Naive thymus-derived CD4-positive, alpha-beta T cell (primary cell): ENCODE data around the gene BCL2L14. TPM values are rescaled to one million over a fixed set of nuclear protein-coding genes. Genes with fewer than 3 reads are reported as not detected.
"Not testable (repeated sequence)": the region's sequence is repeated elsewhere in the genome, so short reads cannot be mapped to it uniquely, and the experiment has no call there.

Experiments
- ATAC-seq: fragments of 150-1000 bp; cut with Tn5 transposase; 2 replicates; pipeline ENCODE4 v1.10.0; 2021; ENCODE audit warnings: mild to moderate bottlenecking, moderate library complexity
- CTCF ChIA-PET: fragments of 350-600 bp; sonication (Branson Sonifier 250); formaldehyde crosslinking; loops from one replicate; lab custom pipeline; 2021; ENCODE audit warnings: antibody characterized with exemption; lab: Charles Lee
- POLR2A ChIA-PET: fragments of 350-600 bp; sonication (Branson Sonifier 250); formaldehyde crosslinking; loops from one replicate; lab custom pipeline; 2021; ENCODE audit warnings: antibody characterized with exemption, inconsistent platforms; lab: Charles Lee
- DNase-seq, 9 donors: peaks; one replicate each; pipeline versions ENCODE4 v3.0.0 to v3.0.0-alpha.2; 2020 to 2022; ENCODE audit warnings: mixed read lengths in 1 of 9
- H3K27ac ChIP-seq: one replicate; pipeline ENCODE4 v1.7.0; 2013; ENCODE audit warnings: mild to moderate bottlenecking, low read depth, low read length, moderate library complexity
- H3K27me3 ChIP-seq, 2 donors: one replicate each; pipeline ENCODE4 v1.7.0; 2013; ENCODE audit warnings: low read length in 2 of 2, mild to moderate bottlenecking in 2 of 2, moderate library complexity in 2 of 2; ENCODE audit not compliant: control insufficient read depth in 2 of 2, insufficient read depth in 2 of 2
- H3K36me3 ChIP-seq, 3 experiments: 1 replicate in 2 of 3; 2 replicates in 1 of 3; pipeline ENCODE4 v1.7.0; 2013; ENCODE audit warnings: low read length in 3 of 3, mild to moderate bottlenecking in 3 of 3, moderate library complexity in 1 of 3; ENCODE audit not compliant: insufficient read depth in 3 of 3, control insufficient read depth in 2 of 3
- H3K4me1 ChIP-seq, 2 donors: one replicate each; pipeline ENCODE4 v1.7.0; 2013; ENCODE audit warnings: low read length in 2 of 2, mild to moderate bottlenecking in 2 of 2, moderate library complexity in 1 of 2; ENCODE audit not compliant: control insufficient read depth in 2 of 2, insufficient read depth in 2 of 2
- H3K4me3 ChIP-seq: 2 replicates; pipeline ENCODE4 v1.7.0; 2013; ENCODE audit warnings: mild to moderate bottlenecking, low read length
- H3K9me3 ChIP-seq, 3 experiments: 1 replicate in 2 of 3; 2 replicates in 1 of 3; pipeline ENCODE4 v1.7.0; 2013; ENCODE audit warnings: low read length in 3 of 3; ENCODE audit not compliant: control insufficient read depth in 2 of 3
- H3K27ac Mint-ChIP-seq, 9 donors: one replicate each; pipeline ENCODE4 v1.8.0; 2020 to 2022; ENCODE audit warnings: mixed read lengths in 9 of 9, mild to moderate bottlenecking in 8 of 9, moderate library complexity in 5 of 9, inconsistent platforms in 2 of 9
- H3K27me3 Mint-ChIP-seq, 5 donors: one replicate each; pipeline ENCODE4 v1.8.0; 2021 to 2022; ENCODE audit warnings: mixed read lengths in 5 of 5, mild to moderate bottlenecking in 1 of 5
- H3K36me3 Mint-ChIP-seq, 5 donors: one replicate each; pipeline ENCODE4 v1.8.0; 2020 to 2022; ENCODE audit warnings: mixed read lengths in 5 of 5, mild to moderate bottlenecking in 3 of 5, inconsistent platforms in 1 of 5
- H3K4me1 Mint-ChIP-seq, 7 donors: one replicate each; pipeline ENCODE4 v1.8.0; 2020 to 2022; ENCODE audit warnings: mixed read lengths in 7 of 7, mild to moderate bottlenecking in 3 of 7, inconsistent platforms in 1 of 7
- H3K4me3 Mint-ChIP-seq, 10 donors: one replicate each; pipeline ENCODE4 v1.8.0; 2020 to 2022; ENCODE audit warnings: mild to moderate bottlenecking in 10 of 10, mixed read lengths in 10 of 10, moderate library complexity in 6 of 10, inconsistent platforms in 2 of 10
- H3K9me3 Mint-ChIP-seq, 11 donors: one replicate each; pipeline ENCODE4 v1.8.0; 2020 to 2022; ENCODE audit warnings: mixed read lengths in 11 of 11, mild to moderate bottlenecking in 4 of 11, inconsistent platforms in 1 of 11, moderate library complexity in 1 of 11
- intact Hi-C, 2 donors: fragments of 100-400 bp; cut with micrococcal nuclease; formaldehyde crosslinking; loops; one replicate each; pipeline ENCODE4 v1.15.1; 2023
- microRNA-seq: library from miRNA; unstranded; fragments of <30 nt; microRNA quantifications from one replicate; pipeline ENCODE4 v1.2.0, GENCODE V29; 2022; ENCODE audit warnings: borderline microRNAs expressed
- polyA plus RNA-seq, 2 donors: library from polyadenylated mRNA; unstranded; fragments of 300-500 nt; fragmentation: Illumina TruSeq; gene quantifications; one replicate each; pipeline ENCODE4 v1.2.3, GENCODE V29; 2021
- total RNA-seq, 6 experiments: library from RNA in 5 of 6; stranded (reverse) in 5 of 6; gene quantifications; 1 replicate in 5 of 6; 2 replicates in 1 of 6; pipeline ENCODE4 v1.2.3 and lab custom pipeline; 2021 to 2026

Gene BCL2L14
- total and polyA plus RNA-seq, 7 experiments from 2014 or later: 0.92 to 7.6 (median 1.4) TPM; not detected in 2

- intact Hi-C loops: no loop called here
- peaks cover 0 to 54% (median 34%) of the 10 kb centered on the region in 5 donors for H3K36me3 Mint-ChIP-seq
- no peaks in the 10 kb centered on the region for H3K9me3 Mint-ChIP-seq
- peaks cover 0 to 17% (median 0%) of the 10 kb centered on the region in 5 donors for H3K27me3 Mint-ChIP-seq
- no peak overlapping the region for H3K27ac Mint-ChIP-seq
- POLR2A ChIA-PET: no interaction called here
- ATAC-seq: no peak
- Histone ChIP-seq H3K36me3 (no peaks in the 10 kb centered on the region), H3K9me3 (no peaks in the 10 kb centered on the region), H3K4me1 (no peaks in the 10 kb centered on the region), H3K4me3 (no peak overlapping the region), H3K27ac (no peak overlapping the region), H3K27me3 (no peaks in the 10 kb centered on the region)
- no peak overlapping the region for H3K4me3 Mint-ChIP-seq
- no peak for DNase-seq
- CTCF ChIA-PET: no interaction called here
- peaks cover 0 to 6% (median 0%) of the 10 kb centered on the region in 7 donors for H3K4me1 Mint-ChIP-seq
Measured at GRCh38 chr12:12141000-12141399, 70.3 kb downstream of the BCL2L14 start.

GRCh38 chr12:12144531-12144930, 73.8 kb downstream of the BCL2L14 start:
- POLR2A ChIA-PET, CTCF ChIA-PET, intact Hi-C loops, H3K4me1 Mint-ChIP-seq, DNase-seq, H3K9me3 Mint-ChIP-seq, H3K27ac ChIP-seq, ATAC-seq, H3K4me1 ChIP-seq, H3K27ac Mint-ChIP-seq, H3K9me3 ChIP-seq, H3K27me3 ChIP-seq, H3K36me3 ChIP-seq, H3K4me3 ChIP-seq, H3K4me3 Mint-ChIP-seq: not testable (repeated sequence)
- H3K27me3 Mint-ChIP-seq: peaks cover 0 to 13% (median 0%) of the 10 kb centered on the region in 5 donors
- H3K36me3 Mint-ChIP-seq: peaks cover 0 to 68% (median 41%) of the 10 kb centered on the region in 5 donors

- Histone ChIP-seq H3K27me3 (no peaks in the 10 kb centered on the region), H3K36me3 (peaks cover 0 to 4% (median 0%) of the 10 kb centered on the region in 3 experiments), H3K4me3 (no peak overlapping the region), H3K9me3 (no peaks in the 10 kb centered on the region), H3K27ac (no peak overlapping the region), H3K4me1 (no peaks in the 10 kb centered on the region)
- POLR2A ChIA-PET: no interaction called here
- Mint-ChIP-seq H3K4me3 (no peak overlapping the region), H3K4me1 (peaks cover 0 to 2% (median 0%) of the 10 kb centered on the region in 7 donors), H3K27me3 (peaks cover 0 to 4% (median 0%) of the 10 kb centered on the region in 5 donors), H3K36me3 (peaks cover 0 to 70% (median 43%) of the 10 kb centered on the region in 5 donors), H3K27ac (no peak overlapping the region), H3K9me3 (peaks cover 0 to 1% (median 0%) of the 10 kb centered on the region in 11 donors)
- CTCF ChIA-PET: no interaction called here
- intact Hi-C loops: no loop called here
- ATAC-seq: no peak
- DNase-seq: no peak
Measured at GRCh38 chr12:12147111-12147510, 76.4 kb downstream of the BCL2L14 start.

Small RNAs within 50 kb of the gene (microRNA-seq; reads per million reads assigned to microRNA genes)
- not detected for gene MIR1244-4

Other genes with a start within 250 kb of the BCL2L14 start
- gene LRP6, start 196.1 kb downstream of the BCL2L14 start, total RNA-seq: 10 to 100 TPM in 1 of 5 experiments, 1 to 10 TPM in 4; 1.6 to 12.6 (median 7.4) TPM
- 1 to 10 TPM; 4.2 to 5.2 TPM for gene LRP6, start 196.1 kb downstream of the BCL2L14 start, polyA plus RNA-seq